Breast epithelium (tissue), 4 donors: ENCODE results near the gene BOK. TPM values are rescaled to one million over a fixed set of nuclear protein-coding genes. Genes with fewer than 3 reads are reported as not detected.

Experiments
- DNase-seq, 2 donors: peaks; one replicate each; pipeline ENCODE4 v3.0.0-alpha.2; 2019; ENCODE audit warnings: low spot score in 2 of 2
- H3K27ac ChIP-seq, 2 donors: fragments of 200-600 bp; sonication (generic) in 1 of 2; one replicate each; pipeline ENCODE4 v1.5.1; 2016 to 2019; ENCODE audit warnings: mild to moderate bottlenecking in 1 of 2
- H3K27me3 ChIP-seq, 2 donors: fragments of 200-600 bp; sonication (generic) in 1 of 2; one replicate each; pipeline versions ENCODE4 v1.5.1 to v1.6.0; 2017 to 2019; ENCODE audit warnings: control low read depth in 1 of 2, mild to moderate bottlenecking in 1 of 2
- H3K36me3 ChIP-seq: fragments of 200-600 bp; one replicate; pipeline ENCODE4 v1.5.1; 2019
- H3K4me1 ChIP-seq, 2 donors: fragments of 200-600 bp; sonication (generic); one replicate each; pipeline ENCODE4 v1.5.1; 2016 to 2019; ENCODE audit warnings: control low read depth in 1 of 2
- H3K4me3 ChIP-seq, 3 donors: fragments of 200-600 bp; sonication (generic); 1 replicate in 2 of 3; 2 replicates in 1 of 3; pipeline ENCODE4 v1.5.1; 2016 to 2019; ENCODE audit warnings: mild to moderate bottlenecking in 3 of 3, moderate library complexity in 2 of 3
- H3K9me3 ChIP-seq, 2 donors: fragments of 200-600 bp; sonication (generic) in 1 of 2; one replicate each; pipeline ENCODE4 v1.5.1; 2016 to 2019; ENCODE audit warnings: control low read depth in 1 of 2
- CTCF ChIP-seq, 3 donors: fragments of 450-650 bp; IDR thresholded peaks; one replicate each; pipeline ENCODE4 v1.5.1; 2016 to 2017; ENCODE audit warnings: antibody characterized with exemption in 3 of 3, mild to moderate bottlenecking in 3 of 3, moderate library complexity in 3 of 3
- POLR2A ChIP-seq: fragments of 450-650 bp; IDR thresholded peaks from one replicate; pipeline ENCODE4 v1.6.1; 2016; ENCODE audit warnings: antibody characterized with exemption, mild to moderate bottlenecking, moderate library complexity
- POLR2AphosphoS5 ChIP-seq, 3 donors: sonication (generic); formaldehyde crosslinking; IDR thresholded peaks; one replicate each; pipeline ENCODE4 v1.6.1; 2017; ENCODE audit warnings: antibody characterized with exemption in 3 of 3
- intact Hi-C: fragments of 100-400 bp; cut with DNase I; formaldehyde crosslinking; loops from one replicate; pipeline ENCODE4 v1.15.1; 2023; ENCODE audit warnings: low total_unique reads
- total RNA-seq, 3 donors: library from RNA; depleted of rRNA; stranded (reverse); fragments of >200 nt; gene quantifications; one replicate each; pipeline ENCODE4 v1.1.0, GENCODE V29; 2016

Gene BOK
- total RNA-seq, 3 donors from 2014 or later = 32.2 to 77.6 (median 40.3) TPM

DNA sequence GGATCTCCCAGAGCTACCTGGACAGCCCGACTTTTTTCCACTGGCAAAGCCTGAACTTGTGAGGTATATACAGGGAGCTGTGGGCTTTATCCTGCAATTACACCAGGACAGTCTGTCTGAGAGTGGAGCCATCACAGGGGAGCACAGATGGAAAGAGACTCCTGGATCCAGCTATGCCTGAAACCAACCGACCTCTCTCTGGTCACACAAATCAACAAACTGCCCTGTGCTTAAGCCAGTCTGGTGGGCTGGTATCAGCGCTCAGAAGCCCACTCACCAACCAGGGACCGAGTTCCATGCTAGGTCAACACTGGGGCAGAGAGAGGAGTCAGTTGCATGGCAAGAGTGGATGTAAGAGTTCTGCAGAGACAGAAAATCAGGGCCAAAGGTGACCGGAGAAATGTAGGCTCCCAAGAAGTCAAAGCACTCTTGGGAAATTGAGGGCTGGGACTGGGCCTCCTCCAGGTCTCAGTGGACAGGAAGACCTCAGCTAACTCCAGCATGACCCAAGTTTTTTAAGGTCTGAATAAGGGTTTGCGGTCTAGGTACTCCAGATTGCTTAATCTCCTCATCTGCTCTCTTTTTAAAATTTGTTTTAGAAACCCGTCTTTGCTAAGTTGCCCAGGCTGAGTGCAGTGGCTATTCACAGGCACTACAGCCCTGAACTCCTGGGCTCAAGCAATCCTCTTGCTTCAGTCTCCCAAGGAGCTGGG is 3.8 kb upstream of the BOK start:
- no peak overlapping the region for H3K4me3 ChIP-seq
- peaks cover 3 to 4% of the 10 kb centered on the region in 2 donors for H3K9me3 ChIP-seq
- no peaks in the 10 kb centered on the region for H3K36me3 ChIP-seq
- TF ChIP-seq POLR2A (no peak), POLR2AphosphoS5 (IDR thresholded peaks at IDR 0.05) (no peak), CTCF (IDR thresholded peaks at IDR 0.05) (no peak)
- no peak for DNase-seq
- no peaks in the 10 kb centered on the region for H3K4me1 ChIP-seq
- intact Hi-C loops = no loop called here
- no peak overlapping the region for H3K27ac ChIP-seq
- H3K27me3 ChIP-seq = no peaks in the 10 kb centered on the region

DNA sequence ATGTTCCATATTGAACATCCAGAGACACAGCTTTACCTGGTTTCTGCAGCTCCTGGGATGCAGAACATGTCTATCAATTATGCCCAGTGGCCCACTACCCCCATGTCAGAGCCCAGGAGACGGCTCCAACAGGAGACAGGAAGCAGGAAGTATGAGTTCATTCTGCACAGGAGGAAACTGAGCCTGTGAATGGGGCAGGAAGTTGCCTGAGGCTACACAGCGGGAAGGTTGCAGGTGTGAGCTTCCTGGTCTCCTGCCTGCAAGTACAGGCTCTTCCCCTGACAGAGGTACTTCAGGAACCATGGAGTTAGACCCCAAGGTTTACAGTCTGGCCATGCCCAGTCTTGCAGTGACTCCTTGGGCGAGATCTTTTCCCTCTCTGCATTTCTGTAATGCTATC is 2.8 kb upstream of the BOK start:
- Histone ChIP-seq H3K27me3 (no peaks in the 10 kb centered on the region), H3K27ac (no peak overlapping the region), H3K4me3 (no peak overlapping the region), H3K4me1 (peaks cover 0 to 9% of the 10 kb centered on the region in 2 donors), H3K36me3 (no peaks in the 10 kb centered on the region), H3K9me3 (peaks cover 3 to 4% of the 10 kb centered on the region in 2 donors)
- TF ChIP-seq CTCF (IDR thresholded peaks at IDR 0.05) (no peak), POLR2AphosphoS5 (IDR thresholded peaks at IDR 0.05) (no peak), POLR2A (no peak)
- intact Hi-C loops = no loop called here
- DNase-seq = no peak

- no peaks in the 10 kb centered on the region for H3K27me3 ChIP-seq
- no peak overlapping the region for H3K4me3 ChIP-seq
- peaks cover 3 to 4% of the 10 kb centered on the region in 2 donors for H3K9me3 ChIP-seq
- DNase-seq = no peak
- no peaks in the 10 kb centered on the region for H3K36me3 ChIP-seq
- peaks cover 3 to 16% of the 10 kb centered on the region in 2 donors for H3K4me1 ChIP-seq
- intact Hi-C loops = no loop called here
- no peak overlapping the region for H3K27ac ChIP-seq
- TF ChIP-seq POLR2A = no peak
- TF ChIP-seq CTCF (IDR thresholded peaks at IDR 0.05) = no peak
- TF ChIP-seq POLR2AphosphoS5 (IDR thresholded peaks at IDR 0.05) = no peak
Measured at GRCh38 chr2:241556746-241557145, 1.8 kb upstream of the BOK start.

DNA sequence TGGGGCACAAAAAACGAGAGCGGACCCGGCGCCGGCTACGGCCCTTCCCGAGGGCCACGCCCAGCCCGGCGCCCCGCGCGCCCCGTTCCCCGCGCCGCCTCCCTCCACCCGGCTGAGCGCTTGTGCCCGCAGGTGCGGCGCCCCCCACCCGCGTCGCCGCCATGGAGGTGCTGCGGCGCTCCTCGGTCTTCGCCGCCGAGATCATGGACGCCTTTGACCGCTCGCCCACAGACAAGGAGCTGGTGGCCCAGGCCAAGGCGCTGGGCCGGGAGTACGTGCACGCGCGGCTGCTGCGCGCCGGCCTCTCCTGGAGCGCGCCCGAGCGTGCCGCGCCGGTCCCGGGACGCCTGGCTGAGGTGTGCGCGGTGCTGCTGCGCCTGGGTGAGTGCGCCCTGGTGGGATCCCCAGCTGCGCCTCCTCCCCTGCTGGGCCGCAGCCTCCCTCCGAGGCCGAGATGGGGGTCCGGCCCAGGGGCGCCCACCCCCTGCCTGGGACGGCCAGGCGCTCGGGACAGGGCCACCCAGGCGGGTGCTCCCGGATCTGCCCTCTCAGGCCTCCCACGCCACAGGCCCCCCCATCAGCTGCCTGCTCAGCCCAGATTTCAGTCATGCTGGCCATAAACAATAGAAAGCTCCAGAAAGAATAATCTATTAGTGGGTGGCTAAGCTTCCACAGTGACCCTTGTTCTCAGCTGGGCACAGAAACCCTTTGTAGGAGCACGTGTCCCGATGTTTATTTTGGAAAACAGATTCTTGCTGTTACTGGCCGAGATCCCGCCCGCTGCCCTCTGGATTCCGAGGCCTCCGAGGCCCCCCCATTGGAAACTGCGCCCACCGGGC is 997 bp downstream of the BOK start:
- H3K4me1 ChIP-seq = peaks cover 3 to 21% of the 10 kb centered on the region in 2 donors
- peak overlapping the region; percentile 62 to 87 for H3K27ac ChIP-seq
- intact Hi-C loops = no loop called here
- H3K36me3 ChIP-seq = no peaks in the 10 kb centered on the region
- H3K9me3 ChIP-seq = peaks cover 3 to 4% of the 10 kb centered on the region in 2 donors
- no peaks in the 10 kb centered on the region for H3K27me3 ChIP-seq
- TF ChIP-seq POLR2A = no peak
- no peak for TF ChIP-seq POLR2AphosphoS5 (IDR thresholded peaks at IDR 0.05)
- no peak for TF ChIP-seq CTCF (IDR thresholded peaks at IDR 0.05)
- no peak for DNase-seq
- peak overlapping the region; percentile 60 to 80 (median 72) for H3K4me3 ChIP-seq
